WTC11 (cell line): ENCODE measurements around the gene DAG1. TPM values are rescaled to one million over a fixed set of nuclear protein-coding genes. Genes with fewer than 3 reads are reported as not detected.

Source experiments
- ATAC-seq: fragments of 200-7000 bp; cut with Tn5 transposase; 2 replicates; pipeline ENCODE4 v1.10.0; 2021; ENCODE audit warnings: mild to moderate bottlenecking, moderate library complexity
- CTCF ChIA-PET: fragments of 300-600 bp; sonication (Branson Sonifier 250); formaldehyde crosslinking; loops from one replicate; lab custom pipeline; 2021; ENCODE audit warnings: antibody characterized with exemption; lab: Charles Lee
- POLR2A ChIA-PET: fragments of 350-600 bp; sonication (Branson Sonifier 250); formaldehyde crosslinking; loops from one replicate; lab custom pipeline; 2021; ENCODE audit warnings: antibody characterized with exemption; lab: Charles Lee
- DNase-seq: peaks from one replicate; pipeline ENCODE4 v3.0.0; 2021; ENCODE audit warnings: low spot score
- H3K27ac Mint-ChIP-seq: 2 replicates; pipeline ENCODE4 v1.8.0; 2021; ENCODE audit warnings: mixed read lengths
- H3K27me3 Mint-ChIP-seq: 2 replicates; pipeline ENCODE4 v1.8.0; 2021; ENCODE audit warnings: low read depth, mild to moderate bottlenecking, moderate library complexity, mixed read lengths
- H3K36me3 Mint-ChIP-seq: 2 replicates; pipeline ENCODE4 v1.8.0; 2021; ENCODE audit warnings: mixed read lengths
- H3K4me1 Mint-ChIP-seq: 2 replicates; pipeline ENCODE4 v1.8.0; 2022; ENCODE audit warnings: mixed read lengths
- H3K4me3 Mint-ChIP-seq: 2 replicates; pipeline ENCODE4 v1.8.0; 2021; ENCODE audit warnings: mild to moderate bottlenecking, moderate library complexity, mixed read lengths
- H3K9me3 Mint-ChIP-seq: 2 replicates; pipeline ENCODE4 v1.8.0; 2021; ENCODE audit warnings: mixed read lengths
- NR3C1 ChIP-seq: sonication (generic); formaldehyde crosslinking; conservative IDR thresholded peaks from 2 replicates; pipeline ENCODE4 v1.8.1; 2023; ENCODE audit warnings: low read depth, mild to moderate bottlenecking, missing genetic modification reagents
- OVOL2 ChIP-seq: fragments of 250-450 bp; sonication (Bioruptor Pico); IDR thresholded peaks from 2 replicates; pipeline ENCODE4 v1.9.0; 2021; ENCODE audit warnings: mild to moderate bottlenecking, borderline replicate concordance
- SMAD3 ChIP-seq: sonication (generic); formaldehyde crosslinking; IDR thresholded peaks from 2 replicates; pipeline ENCODE4 v1.8.0; 2022; ENCODE audit warnings: missing genetic modification reagents, mild to moderate bottlenecking, borderline replicate concordance
- SMAD4 ChIP-seq: sonication (generic); formaldehyde crosslinking; IDR thresholded peaks from 2 replicates; pipeline ENCODE4 v1.8.0; 2022; ENCODE audit warnings: mild to moderate bottlenecking, missing genetic modification reagents
- ZNF121 ChIP-seq: sonication (generic); formaldehyde crosslinking; IDR thresholded peaks from 2 replicates; pipeline ENCODE4 v1.8.0; 2023; ENCODE audit warnings: missing genetic modification reagents
- ZNF138 ChIP-seq: sonication (generic); formaldehyde crosslinking; conservative IDR thresholded peaks from 2 replicates; pipeline ENCODE4 v1.8.1; 2022; ENCODE audit warnings: mild to moderate bottlenecking, moderate library complexity, missing genetic modification reagents
- ZNF416 ChIP-seq: fragments of 250-450 bp; sonication (Bioruptor Pico); IDR thresholded peaks from 2 replicates; pipeline ENCODE4 v1.9.0; 2021; ENCODE audit warnings: mild to moderate bottlenecking, inconsistent platforms
- total RNA-seq: library from RNA; stranded (reverse); gene quantifications from 3 replicates; pipeline ENCODE4 v1.2.3, GENCODE V29; 2021
- TF ChIP-seq, protein P1 (sequence below): fragments of 250-450 bp; sonication (Bioruptor Pico); IDR thresholded peaks from 2 replicates; pipeline ENCODE4 v1.9.0; 2021; ENCODE audit warnings: mild to moderate bottlenecking, borderline replicate concordance
- TF ChIP-seq, protein P2 (sequence below): sonication (generic); formaldehyde crosslinking; IDR thresholded peaks from 2 replicates; pipeline ENCODE4 v1.8.0; 2022; ENCODE audit warnings: mild to moderate bottlenecking, missing genetic modification reagents
- TF ChIP-seq, protein P3 (sequence below): sonication (generic); formaldehyde crosslinking; IDR thresholded peaks from 2 replicates; pipeline ENCODE4 v1.8.0; 2022; ENCODE audit warnings: mild to moderate bottlenecking, missing genetic modification reagents
- TF ChIP-seq, protein P4 (sequence below): sonication (generic); formaldehyde crosslinking; IDR thresholded peaks from 2 replicates; pipeline ENCODE4 v1.8.1; 2023; ENCODE audit warnings: mild to moderate bottlenecking, missing genetic modification reagents
- TF ChIP-seq, protein P5 (sequence below): sonication (generic); formaldehyde crosslinking; conservative IDR thresholded peaks from 2 replicates; pipeline ENCODE4 v1.8.1; 2023; ENCODE audit warnings: mild to moderate bottlenecking, low read depth, missing genetic modification reagents, moderate library complexity
- TF ChIP-seq, protein P6 (sequence below): fragments of 250-450 bp; sonication (Bioruptor Pico); IDR thresholded peaks from 2 replicates; pipeline ENCODE4 v1.9.0; 2021; ENCODE audit warnings: mild to moderate bottlenecking
- TF ChIP-seq, protein P7 (sequence below): fragments of 250-450 bp; sonication (Bioruptor Pico); conservative IDR thresholded peaks from 2 replicates; pipeline ENCODE4 v1.9.0; 2021; ENCODE audit warnings: mild to moderate bottlenecking

The DAG1 gene
- total RNA-seq, 1 experiment from 2014 or later = 115 TPM

DNA sequence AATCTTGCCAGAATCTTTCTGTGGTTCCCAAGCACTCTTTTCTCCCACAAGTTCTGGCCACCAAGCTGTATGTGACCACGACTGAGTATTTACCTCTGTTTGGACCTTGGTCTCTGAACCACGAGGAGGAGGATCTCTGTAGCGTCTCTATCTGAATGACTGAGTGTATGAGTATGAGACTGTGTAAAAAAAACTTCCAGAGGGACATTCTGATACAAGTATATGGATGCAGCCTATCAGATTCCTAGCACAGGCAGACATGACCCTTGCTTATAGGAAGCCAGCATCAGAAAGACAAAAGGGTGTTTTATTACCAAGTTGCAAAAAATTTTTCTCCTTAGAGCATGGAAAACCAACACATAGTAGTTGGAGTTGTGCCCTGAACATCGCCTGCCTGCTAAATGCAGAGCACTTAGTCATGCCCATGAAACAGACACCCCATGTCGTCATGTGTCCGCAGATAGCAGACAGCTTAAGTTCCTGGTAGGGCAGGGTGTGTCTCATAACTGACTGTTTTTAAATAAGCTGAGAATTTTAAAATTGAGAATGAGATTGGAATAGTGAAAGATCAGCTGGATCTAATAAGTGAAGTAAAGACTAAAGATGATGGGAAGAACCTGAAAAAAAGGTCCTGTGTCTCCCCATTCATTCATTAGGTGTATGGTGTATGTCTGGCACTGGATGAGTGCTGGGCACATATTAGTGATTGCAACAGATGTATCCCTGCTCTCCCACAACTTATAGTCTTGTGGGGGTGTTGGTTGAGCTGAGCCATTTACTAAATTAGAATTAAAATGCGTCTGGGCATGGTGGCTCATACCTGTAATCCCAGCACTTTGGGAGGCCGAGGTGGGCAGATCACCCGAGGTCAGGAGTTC lies 30.9 kb downstream of the DAG1 start:
- ATAC-seq (no peak), DNase-seq (no peak)
- POLR2A ChIA-PET = no interaction called here
- Mint-ChIP-seq H3K27me3 (no peaks in the 10 kb centered on the region), H3K4me3 (no peak overlapping the region), H3K27ac (peak overlapping the region; percentile 79), H3K36me3 (peaks cover 16% of the 10 kb centered on the region), H3K4me1 (no peaks in the 10 kb centered on the region; the same call in 1 of the 2 replicates), H3K9me3 (peaks cover 5% of the 10 kb centered on the region; the same call in 1 of the 2 replicates)
- CTCF ChIA-PET = interaction anchor here (0.7 to 3.5 kb wide), 6 partner anchors 46 to 330 kb away, joined by 3 to 19 read pairs (median 4); partner anchors contain the start of gene KLHDC8B
- TF ChIP-seq SMAD4 (CRISPR knock-in tag) (no peak), ZNF138 (CRISPR knock-in tag) (no peak), OVOL2 (CRISPR knock-in tag) (no peak), NR3C1 (no peak), ZNF416 (CRISPR knock-in tag) (no peak), ZNF121 (CRISPR knock-in tag) (no peak), SMAD3 (CRISPR knock-in tag) (no peak)
- TF ChIP-seq, protein P1, sequence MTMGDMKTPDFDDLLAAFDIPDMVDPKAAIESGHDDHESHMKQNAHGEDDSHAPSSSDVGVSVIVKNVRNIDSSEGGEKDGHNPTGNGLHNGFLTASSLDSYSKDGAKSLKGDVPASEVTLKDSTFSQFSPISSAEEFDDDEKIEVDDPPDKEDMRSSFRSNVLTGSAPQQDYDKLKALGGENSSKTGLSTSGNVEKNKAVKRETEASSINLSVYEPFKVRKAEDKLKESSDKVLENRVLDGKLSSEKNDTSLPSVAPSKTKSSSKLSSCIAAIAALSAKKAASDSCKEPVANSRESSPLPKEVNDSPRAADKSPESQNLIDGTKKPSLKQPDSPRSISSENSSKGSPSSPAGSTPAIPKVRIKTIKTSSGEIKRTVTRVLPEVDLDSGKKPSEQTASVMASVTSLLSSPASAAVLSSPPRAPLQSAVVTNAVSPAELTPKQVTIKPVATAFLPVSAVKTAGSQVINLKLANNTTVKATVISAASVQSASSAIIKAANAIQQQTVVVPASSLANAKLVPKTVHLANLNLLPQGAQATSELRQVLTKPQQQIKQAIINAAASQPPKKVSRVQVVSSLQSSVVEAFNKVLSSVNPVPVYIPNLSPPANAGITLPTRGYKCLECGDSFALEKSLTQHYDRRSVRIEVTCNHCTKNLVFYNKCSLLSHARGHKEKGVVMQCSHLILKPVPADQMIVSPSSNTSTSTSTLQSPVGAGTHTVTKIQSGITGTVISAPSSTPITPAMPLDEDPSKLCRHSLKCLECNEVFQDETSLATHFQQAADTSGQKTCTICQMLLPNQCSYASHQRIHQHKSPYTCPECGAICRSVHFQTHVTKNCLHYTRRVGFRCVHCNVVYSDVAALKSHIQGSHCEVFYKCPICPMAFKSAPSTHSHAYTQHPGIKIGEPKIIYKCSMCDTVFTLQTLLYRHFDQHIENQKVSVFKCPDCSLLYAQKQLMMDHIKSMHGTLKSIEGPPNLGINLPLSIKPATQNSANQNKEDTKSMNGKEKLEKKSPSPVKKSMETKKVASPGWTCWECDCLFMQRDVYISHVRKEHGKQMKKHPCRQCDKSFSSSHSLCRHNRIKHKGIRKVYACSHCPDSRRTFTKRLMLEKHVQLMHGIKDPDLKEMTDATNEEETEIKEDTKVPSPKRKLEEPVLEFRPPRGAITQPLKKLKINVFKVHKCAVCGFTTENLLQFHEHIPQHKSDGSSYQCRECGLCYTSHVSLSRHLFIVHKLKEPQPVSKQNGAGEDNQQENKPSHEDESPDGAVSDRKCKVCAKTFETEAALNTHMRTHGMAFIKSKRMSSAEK = no peak
- TF ChIP-seq, protein P2, sequence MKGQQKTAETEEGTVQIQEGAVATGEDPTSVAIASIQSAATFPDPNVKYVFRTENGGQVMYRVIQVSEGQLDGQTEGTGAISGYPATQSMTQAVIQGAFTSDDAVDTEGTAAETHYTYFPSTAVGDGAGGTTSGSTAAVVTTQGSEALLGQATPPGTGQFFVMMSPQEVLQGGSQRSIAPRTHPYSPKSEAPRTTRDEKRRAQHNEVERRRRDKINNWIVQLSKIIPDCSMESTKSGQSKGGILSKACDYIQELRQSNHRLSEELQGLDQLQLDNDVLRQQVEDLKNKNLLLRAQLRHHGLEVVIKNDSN (CRISPR knock-in tag) = no peak
- TF ChIP-seq, protein P3, sequence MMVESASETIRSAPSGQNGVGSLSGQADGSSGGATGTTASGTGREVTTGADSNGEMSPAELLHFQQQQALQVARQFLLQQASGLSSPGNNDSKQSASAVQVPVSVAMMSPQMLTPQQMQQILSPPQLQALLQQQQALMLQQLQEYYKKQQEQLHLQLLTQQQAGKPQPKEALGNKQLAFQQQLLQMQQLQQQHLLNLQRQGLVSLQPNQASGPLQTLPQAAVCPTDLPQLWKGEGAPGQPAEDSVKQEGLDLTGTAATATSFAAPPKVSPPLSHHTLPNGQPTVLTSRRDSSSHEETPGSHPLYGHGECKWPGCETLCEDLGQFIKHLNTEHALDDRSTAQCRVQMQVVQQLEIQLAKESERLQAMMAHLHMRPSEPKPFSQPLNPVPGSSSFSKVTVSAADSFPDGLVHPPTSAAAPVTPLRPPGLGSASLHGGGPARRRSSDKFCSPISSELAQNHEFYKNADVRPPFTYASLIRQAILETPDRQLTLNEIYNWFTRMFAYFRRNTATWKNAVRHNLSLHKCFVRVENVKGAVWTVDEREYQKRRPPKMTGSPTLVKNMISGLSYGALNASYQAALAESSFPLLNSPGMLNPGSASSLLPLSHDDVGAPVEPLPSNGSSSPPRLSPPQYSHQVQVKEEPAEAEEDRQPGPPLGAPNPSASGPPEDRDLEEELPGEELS (CRISPR knock-in tag) = no peak
- TF ChIP-seq, protein P4, sequence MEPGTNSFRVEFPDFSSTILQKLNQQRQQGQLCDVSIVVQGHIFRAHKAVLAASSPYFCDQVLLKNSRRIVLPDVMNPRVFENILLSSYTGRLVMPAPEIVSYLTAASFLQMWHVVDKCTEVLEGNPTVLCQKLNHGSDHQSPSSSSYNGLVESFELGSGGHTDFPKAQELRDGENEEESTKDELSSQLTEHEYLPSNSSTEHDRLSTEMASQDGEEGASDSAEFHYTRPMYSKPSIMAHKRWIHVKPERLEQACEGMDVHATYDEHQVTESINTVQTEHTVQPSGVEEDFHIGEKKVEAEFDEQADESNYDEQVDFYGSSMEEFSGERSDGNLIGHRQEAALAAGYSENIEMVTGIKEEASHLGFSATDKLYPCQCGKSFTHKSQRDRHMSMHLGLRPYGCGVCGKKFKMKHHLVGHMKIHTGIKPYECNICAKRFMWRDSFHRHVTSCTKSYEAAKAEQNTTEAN = no peak
- TF ChIP-seq, protein P5, sequence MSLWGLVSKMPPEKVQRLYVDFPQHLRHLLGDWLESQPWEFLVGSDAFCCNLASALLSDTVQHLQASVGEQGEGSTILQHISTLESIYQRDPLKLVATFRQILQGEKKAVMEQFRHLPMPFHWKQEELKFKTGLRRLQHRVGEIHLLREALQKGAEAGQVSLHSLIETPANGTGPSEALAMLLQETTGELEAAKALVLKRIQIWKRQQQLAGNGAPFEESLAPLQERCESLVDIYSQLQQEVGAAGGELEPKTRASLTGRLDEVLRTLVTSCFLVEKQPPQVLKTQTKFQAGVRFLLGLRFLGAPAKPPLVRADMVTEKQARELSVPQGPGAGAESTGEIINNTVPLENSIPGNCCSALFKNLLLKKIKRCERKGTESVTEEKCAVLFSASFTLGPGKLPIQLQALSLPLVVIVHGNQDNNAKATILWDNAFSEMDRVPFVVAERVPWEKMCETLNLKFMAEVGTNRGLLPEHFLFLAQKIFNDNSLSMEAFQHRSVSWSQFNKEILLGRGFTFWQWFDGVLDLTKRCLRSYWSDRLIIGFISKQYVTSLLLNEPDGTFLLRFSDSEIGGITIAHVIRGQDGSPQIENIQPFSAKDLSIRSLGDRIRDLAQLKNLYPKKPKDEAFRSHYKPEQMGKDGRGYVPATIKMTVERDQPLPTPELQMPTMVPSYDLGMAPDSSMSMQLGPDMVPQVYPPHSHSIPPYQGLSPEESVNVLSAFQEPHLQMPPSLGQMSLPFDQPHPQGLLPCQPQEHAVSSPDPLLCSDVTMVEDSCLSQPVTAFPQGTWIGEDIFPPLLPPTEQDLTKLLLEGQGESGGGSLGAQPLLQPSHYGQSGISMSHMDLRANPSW (CRISPR knock-in tag) = no peak
- TF ChIP-seq, protein P6, sequence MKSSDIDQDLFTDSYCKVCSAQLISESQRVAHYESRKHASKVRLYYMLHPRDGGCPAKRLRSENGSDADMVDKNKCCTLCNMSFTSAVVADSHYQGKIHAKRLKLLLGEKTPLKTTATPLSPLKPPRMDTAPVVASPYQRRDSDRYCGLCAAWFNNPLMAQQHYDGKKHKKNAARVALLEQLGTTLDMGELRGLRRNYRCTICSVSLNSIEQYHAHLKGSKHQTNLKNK (CRISPR knock-in tag) = no peak
- TF ChIP-seq, protein P7, sequence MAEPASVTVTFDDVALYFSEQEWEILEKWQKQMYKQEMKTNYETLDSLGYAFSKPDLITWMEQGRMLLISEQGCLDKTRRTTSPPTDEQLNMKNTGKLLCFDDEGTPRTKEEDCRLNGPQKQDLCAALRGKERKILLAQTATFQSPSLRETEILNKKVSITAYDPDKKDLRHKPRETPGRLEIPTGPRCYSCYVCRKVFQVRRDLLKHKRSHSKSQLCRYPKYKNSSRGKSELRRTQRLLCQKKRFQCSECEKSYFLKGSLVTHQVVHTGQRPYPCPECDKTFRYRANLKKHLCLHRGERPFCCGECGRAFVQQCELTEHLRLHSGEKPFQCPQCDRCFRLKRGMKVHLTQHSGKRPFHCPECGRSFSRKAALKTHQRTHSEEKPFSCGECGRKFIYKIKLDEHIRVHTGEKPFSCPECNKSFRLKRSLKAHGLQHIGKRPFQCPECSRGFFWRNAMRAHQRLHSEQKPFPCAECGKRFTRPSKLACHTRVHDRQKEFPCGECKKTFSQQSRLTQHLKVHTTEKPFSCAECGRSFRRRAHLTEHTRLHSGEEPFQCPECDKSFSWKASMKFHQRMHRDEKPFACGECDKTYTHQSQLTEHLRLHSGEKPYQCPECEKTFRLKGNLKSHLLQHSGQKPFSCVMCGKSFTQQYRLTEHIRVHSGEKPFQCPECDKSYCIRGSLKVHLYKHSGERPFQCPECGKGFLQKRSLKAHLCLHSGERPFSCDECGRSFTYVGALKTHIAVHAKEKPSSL (CRISPR knock-in tag) = no peak
